CD14-positive monocyte (primary cell): ENCODE measurements around the gene IRAK3. TPM values are rescaled to one million over a fixed set of nuclear protein-coding genes. Genes with fewer than 3 reads are reported as not detected.

Experiments
- DNase-seq, 3 donors: peaks; one replicate each; pipeline ENCODE4 v3.0.0-alpha.2; 2011 to 2022
- H2AFZ ChIP-seq: 2 replicates; pipeline ENCODE4 v1.6.0; 2012; ENCODE audit warnings: mild to moderate bottlenecking, low read depth, low read length, inconsistent platforms; ENCODE audit not compliant: insufficient read depth, poor library complexity, severe bottlenecking
- H3K27ac ChIP-seq, 2 donors: 1 replicate in 1 of 2; 2 replicates in 1 of 2; pipeline ENCODE4 v1.5.1; 2012 to 2013; ENCODE audit warnings: low read length in 2 of 2, control low read depth in 1 of 2, inconsistent platforms in 1 of 2, low read depth in 1 of 2, mild to moderate bottlenecking in 1 of 2
- H3K27me3 ChIP-seq, 2 donors: one replicate each; pipeline versions ENCODE4 v1.6.0 to v1.6.1; 2011 to 2013; ENCODE audit warnings: low read length in 2 of 2; ENCODE audit not compliant: control insufficient read depth in 2 of 2, insufficient read depth in 2 of 2
- H3K36me3 ChIP-seq, 2 donors: replicated peaks in 1 of 2; 1 replicate in 1 of 2; 2 replicates in 1 of 2; pipeline versions ENCODE4 v1.5.1 to v1.6.1; 2012 to 2013; ENCODE audit warnings: low read length in 2 of 2, control low read depth in 1 of 2, inconsistent platforms in 1 of 2, mild to moderate bottlenecking in 1 of 2; ENCODE audit not compliant: insufficient read depth in 2 of 2, control insufficient read depth in 1 of 2
- H3K4me1 ChIP-seq, 2 donors: 1 replicate in 1 of 2; 2 replicates in 1 of 2; pipeline versions ENCODE4 v1.5.1 to v1.6.1; 2012 to 2013; ENCODE audit warnings: low read length in 2 of 2, control low read depth in 1 of 2, inconsistent platforms in 1 of 2, mild to moderate bottlenecking in 1 of 2, moderate library complexity in 1 of 2; ENCODE audit not compliant: insufficient read depth in 2 of 2, control insufficient read depth in 1 of 2
- H3K4me2 ChIP-seq: replicated peaks from 2 replicates; pipeline ENCODE3; 2012; ENCODE audit warnings: low read length, moderate library complexity, mild to moderate bottlenecking; ENCODE audit not compliant: poor library complexity, severe bottlenecking; ENCODE audit errors: extremely low read depth
- H3K4me3 ChIP-seq, 3 experiments: fragments of 200-600 bp in 1 of 3; sonication (generic) in 1 of 3; replicated peaks in 1 of 3; 1 replicate in 2 of 3; 2 replicates in 1 of 3; pipeline ENCODE4 v1.5.1; 2011 to 2013; ENCODE audit warnings: low read length in 3 of 3, mild to moderate bottlenecking in 3 of 3, control low read depth in 2 of 3, low read depth in 2 of 3, inconsistent platforms in 1 of 3, moderate library complexity in 1 of 3
- H3K79me2 ChIP-seq: 2 replicates; pipeline ENCODE4 v1.6.0; 2012; ENCODE audit warnings: mild to moderate bottlenecking, control low read depth, inconsistent platforms, low read length, moderate library complexity; ENCODE audit not compliant: insufficient read depth
- H3K9ac ChIP-seq: 2 replicates; pipeline ENCODE4 v1.6.0; 2017; ENCODE audit warnings: low read length, mild to moderate bottlenecking; ENCODE audit not compliant: insufficient read depth, poor library complexity, severe bottlenecking
- H3K9me3 ChIP-seq, 2 donors: replicated peaks in 1 of 2; 1 replicate in 1 of 2; 2 replicates in 1 of 2; pipeline versions ENCODE4 v1.5.1 to v1.6.1; 2012 to 2013; ENCODE audit warnings: low read length in 2 of 2, control low read depth in 1 of 2; ENCODE audit not compliant: control insufficient read depth in 1 of 2, insufficient read depth in 1 of 2
- H4K20me1 ChIP-seq: 2 replicates; pipeline ENCODE4 v1.6.0; 2012; ENCODE audit warnings: mild to moderate bottlenecking, low read length, control low read depth, moderate library complexity; ENCODE audit not compliant: insufficient read depth
- H3K27ac Mint-ChIP-seq, 7 donors: one replicate each; pipeline ENCODE4 v1.8.0; 2020; ENCODE audit warnings: mild to moderate bottlenecking in 7 of 7, mixed read lengths in 7 of 7, moderate library complexity in 6 of 7, inconsistent platforms in 2 of 7
- H3K27me3 Mint-ChIP-seq, 3 donors: one replicate each; pipeline ENCODE4 v1.8.0; 2021 to 2022; ENCODE audit warnings: low read depth in 3 of 3, mild to moderate bottlenecking in 3 of 3, mixed read lengths in 3 of 3, moderate library complexity in 3 of 3, inconsistent platforms in 1 of 3
- H3K36me3 Mint-ChIP-seq, 2 donors: one replicate each; pipeline ENCODE4 v1.8.0; 2020; ENCODE audit warnings: mixed read lengths in 2 of 2, inconsistent platforms in 1 of 2, mild to moderate bottlenecking in 1 of 2
- H3K4me1 Mint-ChIP-seq: one replicate; pipeline ENCODE4 v1.8.0; 2020; ENCODE audit warnings: mild to moderate bottlenecking, mixed read lengths
- H3K4me3 Mint-ChIP-seq, 2 donors: one replicate each; pipeline ENCODE4 v1.8.0; 2020; ENCODE audit warnings: mild to moderate bottlenecking in 2 of 2, mixed read lengths in 2 of 2, moderate library complexity in 1 of 2
- H3K9me3 Mint-ChIP-seq, 7 donors: one replicate each; pipeline ENCODE4 v1.8.0; 2020 to 2022; ENCODE audit warnings: mixed read lengths in 7 of 7, mild to moderate bottlenecking in 6 of 7, moderate library complexity in 6 of 7, inconsistent platforms in 2 of 7
- CTCF ChIP-seq: fragments of 200-600 bp; IDR thresholded peaks from one replicate; pipeline ENCODE4 v1.8.0; 2022; ENCODE audit warnings: antibody characterized with exemption, mild to moderate bottlenecking
- WGBS: methylation state at CpG from one replicate; pipeline ENCODE4 v1.1.5; 2013; ENCODE audit warnings: missing lambda C conversion rate; ENCODE audit not compliant: insufficient coverage; 5-methylcytosine and 5-hydroxymethylcytosine counted together
- intact Hi-C, 2 donors: fragments of 100-400 bp; cut with micrococcal nuclease; formaldehyde crosslinking; loops; one replicate each; pipeline versions ENCODE4 v1.15.0 to v1.15.1; 2023
- polyA plus RNA-seq, 3 donors: library from polyadenylated mRNA; depleted of rRNA in 1 of 3; unstranded in 2 of 3; stranded (reverse) in 1 of 3; fragments of 300-500 nt in 2 of 3; fragments of >200 nt in 1 of 3; fragmentation: Illumina TruSeq in 2 of 3; gene quantifications; 1 replicate in 2 of 3; 2 replicates in 1 of 3; pipeline ENCODE4 v1.2.3, GENCODE V29; 2012 to 2021

Gene IRAK3
- polyA plus RNA-seq, 3 donors: 56.9 to 59.7 (median 58.0) TPM

GRCh38 chr12:66187036-66187435 lies 2.0 kb upstream of the IRAK3 start:
- peak overlapping the region; percentile 89 for H3K4me2 ChIP-seq
- peaks cover 1 to 7% (median 4%) of the 10 kb centered on the region in 7 donors for H3K9me3 Mint-ChIP-seq
- H3K4me1 Mint-ChIP-seq: peaks cover 43% of the 10 kb centered on the region
- peak overlapping the region; percentile 91 to 98 for H3K27ac ChIP-seq
- peak in 2 of 3 donors; percentile 39 to 71 for DNase-seq
- H3K79me2 ChIP-seq: peaks cover 28% of the 10 kb centered on the region
- intact Hi-C loops: no loop called here
- H3K36me3 Mint-ChIP-seq: peaks cover 4 to 10% of the 10 kb centered on the region in 2 donors
- no peaks in the 10 kb centered on the region for H3K9me3 ChIP-seq
- no peak for TF ChIP-seq CTCF
- no peaks in the 10 kb centered on the region for H3K27me3 ChIP-seq
- H3K36me3 ChIP-seq: no peaks in the 10 kb centered on the region
- H3K27ac Mint-ChIP-seq: peak overlapping the region; percentile 93 to 100 (median 99)
- H3K27me3 Mint-ChIP-seq: peaks cover 0 to 2% (median 0%) of the 10 kb centered on the region in 3 donors
- H3K4me1 ChIP-seq: peaks cover 46% of the 10 kb centered on the region in 2 donors
- H3K4me3 Mint-ChIP-seq: peak overlapping the region in 1 of 2 donors; percentile 85
- H3K4me3 ChIP-seq: peak overlapping the region in 1 of 3 experiments; percentile 96
- peak overlapping the region; percentile 48 for H2AFZ ChIP-seq
- H4K20me1 ChIP-seq: peaks cover 15% of the 10 kb centered on the region
- H3K9ac ChIP-seq: peak overlapping the region; percentile 90
- 0% methylated on average over 1 of the region's 2 CpGs for WGBS

GRCh38 chr12:66187821-66188220 lies 1.2 kb upstream of the IRAK3 start:
- Mint-ChIP-seq H3K27me3 (no peaks in the 10 kb centered on the region), H3K9me3 (peaks cover 1 to 7% (median 4%) of the 10 kb centered on the region in 7 donors)

More at GRCh38 chr12:66187821-66188220, 1.2 kb upstream of the IRAK3 start:
- peak overlapping the region; percentile 90 for H3K9ac ChIP-seq
- H3K79me2 ChIP-seq: peaks cover 36% of the 10 kb centered on the region
- H2AFZ ChIP-seq: no peak overlapping the region
- intact Hi-C loops: no loop called here
- H3K9me3 ChIP-seq: no peaks in the 10 kb centered on the region
- peaks cover 18% of the 10 kb centered on the region for H4K20me1 ChIP-seq
- no peaks in the 10 kb centered on the region for H3K36me3 ChIP-seq
- H3K4me1 Mint-ChIP-seq: peaks cover 45% of the 10 kb centered on the region
- H3K27ac ChIP-seq: peak overlapping the region; percentile 91 to 98
- WGBS: 17% methylated on average over 1 of the region's 4 CpGs
- DNase-seq: peak; percentile 82 to 94 (median 88)
- no peak for TF ChIP-seq CTCF
- peak overlapping the region; percentile 93 to 100 (median 99) for H3K27ac Mint-ChIP-seq
- no peaks in the 10 kb centered on the region for H3K27me3 ChIP-seq
- peaks cover 52 to 53% of the 10 kb centered on the region in 2 donors for H3K4me1 ChIP-seq
- H3K4me3 ChIP-seq: peak overlapping the region in 1 of 3 experiments; percentile 96
- peak overlapping the region; percentile 89 for H3K4me2 ChIP-seq
- peaks cover 4 to 10% of the 10 kb centered on the region in 2 donors for H3K36me3 Mint-ChIP-seq
- H3K4me3 Mint-ChIP-seq: peak overlapping the region; percentile 61 to 85
